Mucosa of descending colon (tissue), 3 donors: ENCODE measurements around the gene AGBL3. TPM values are rescaled to one million over a fixed set of nuclear protein-coding genes. Genes with fewer than 3 reads are reported as not detected.
A peak's percentile ranks its signal among the peaks of the same experiment; 100 is the strongest.

ENCODE experiments used
- ATAC-seq: fragments of 200-7000 bp; cut with Tn5 transposase; one replicate; pipeline ENCODE4 v1.9.1; 2020; ENCODE audit warnings: mild to moderate bottlenecking, moderate library complexity
- DNase-seq, 3 donors: peaks; one replicate each; pipeline ENCODE4 v3.0.0-alpha.2; 2020
- H3K36me3 ChIP-seq: fragments of 200-600 bp; one replicate; pipeline ENCODE4 v1.8.0; 2021; ENCODE audit warnings: low read depth, mild to moderate bottlenecking
- H3K4me1 ChIP-seq: fragments of 200-600 bp; one replicate; pipeline ENCODE4 v1.8.0; 2021; ENCODE audit warnings: low read depth, mild to moderate bottlenecking
- H3K4me3 ChIP-seq: fragments of 200-600 bp; one replicate; pipeline ENCODE4 v1.8.0; 2021; ENCODE audit warnings: mild to moderate bottlenecking
- H3K9me3 ChIP-seq: fragments of 200-600 bp; one replicate; pipeline ENCODE4 v1.8.0; 2021; ENCODE audit warnings: mild to moderate bottlenecking
- intact Hi-C, 2 donors: fragments of 100-400 bp; cut with DNase I in 1 of 2; cut with micrococcal nuclease in 1 of 2; formaldehyde crosslinking; loops; one replicate each; pipeline versions ENCODE4 v1.11.0 to v1.11.1; 2022; cut with DNase I, micrococcal nuclease
- total RNA-seq, 3 donors: library from RNA; stranded (reverse); fragmentation: NEBNext Ultra II Directional in 2 of 3; extraction: Animal tissue kit (Norgen Biotek cat#: 25700) in 2 of 3; gene quantifications; one replicate each; pipeline versions ENCODE4 v1.2.1 to v1.2.4, GENCODE V29; 2021 to 2023
- TF ChIP-seq, protein P1 (sequence below): fragments of 200-600 bp; IDR thresholded peaks from one replicate; pipeline ENCODE4 v1.8.0; 2022; ENCODE audit warnings: antibody characterized with exemption, mild to moderate bottlenecking
- donor health status: DM: no; HTN: no; CAD: no; lungs with moderate emphysema.
- donor health status: DM: no; HTN: no; CAD: no.
- donor health status: DM: no; HTN: yes; CAD: no.

The AGBL3 gene
- total RNA-seq, 3 donors from 2014 or later: 1.6 to 2.5 (median 1.9) TPM

GRCh38 chr7:135129579-135129978 lies 143.3 kb downstream of the AGBL3 start:
- TF ChIP-seq, protein P1, sequence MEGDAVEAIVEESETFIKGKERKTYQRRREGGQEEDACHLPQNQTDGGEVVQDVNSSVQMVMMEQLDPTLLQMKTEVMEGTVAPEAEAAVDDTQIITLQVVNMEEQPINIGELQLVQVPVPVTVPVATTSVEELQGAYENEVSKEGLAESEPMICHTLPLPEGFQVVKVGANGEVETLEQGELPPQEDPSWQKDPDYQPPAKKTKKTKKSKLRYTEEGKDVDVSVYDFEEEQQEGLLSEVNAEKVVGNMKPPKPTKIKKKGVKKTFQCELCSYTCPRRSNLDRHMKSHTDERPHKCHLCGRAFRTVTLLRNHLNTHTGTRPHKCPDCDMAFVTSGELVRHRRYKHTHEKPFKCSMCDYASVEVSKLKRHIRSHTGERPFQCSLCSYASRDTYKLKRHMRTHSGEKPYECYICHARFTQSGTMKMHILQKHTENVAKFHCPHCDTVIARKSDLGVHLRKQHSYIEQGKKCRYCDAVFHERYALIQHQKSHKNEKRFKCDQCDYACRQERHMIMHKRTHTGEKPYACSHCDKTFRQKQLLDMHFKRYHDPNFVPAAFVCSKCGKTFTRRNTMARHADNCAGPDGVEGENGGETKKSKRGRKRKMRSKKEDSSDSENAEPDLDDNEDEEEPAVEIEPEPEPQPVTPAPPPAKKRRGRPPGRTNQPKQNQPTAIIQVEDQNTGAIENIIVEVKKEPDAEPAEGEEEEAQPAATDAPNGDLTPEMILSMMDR: no peak
- no peaks in the 10 kb centered on the region for H3K36me3 ChIP-seq
- ATAC-seq (no peak), DNase-seq (no peak)
- no peaks in the 10 kb centered on the region for H3K4me1 ChIP-seq
- intact Hi-C loops: no loop called here
- H3K9me3 ChIP-seq: no peaks in the 10 kb centered on the region
- H3K4me3 ChIP-seq: no peak overlapping the region

DNA sequence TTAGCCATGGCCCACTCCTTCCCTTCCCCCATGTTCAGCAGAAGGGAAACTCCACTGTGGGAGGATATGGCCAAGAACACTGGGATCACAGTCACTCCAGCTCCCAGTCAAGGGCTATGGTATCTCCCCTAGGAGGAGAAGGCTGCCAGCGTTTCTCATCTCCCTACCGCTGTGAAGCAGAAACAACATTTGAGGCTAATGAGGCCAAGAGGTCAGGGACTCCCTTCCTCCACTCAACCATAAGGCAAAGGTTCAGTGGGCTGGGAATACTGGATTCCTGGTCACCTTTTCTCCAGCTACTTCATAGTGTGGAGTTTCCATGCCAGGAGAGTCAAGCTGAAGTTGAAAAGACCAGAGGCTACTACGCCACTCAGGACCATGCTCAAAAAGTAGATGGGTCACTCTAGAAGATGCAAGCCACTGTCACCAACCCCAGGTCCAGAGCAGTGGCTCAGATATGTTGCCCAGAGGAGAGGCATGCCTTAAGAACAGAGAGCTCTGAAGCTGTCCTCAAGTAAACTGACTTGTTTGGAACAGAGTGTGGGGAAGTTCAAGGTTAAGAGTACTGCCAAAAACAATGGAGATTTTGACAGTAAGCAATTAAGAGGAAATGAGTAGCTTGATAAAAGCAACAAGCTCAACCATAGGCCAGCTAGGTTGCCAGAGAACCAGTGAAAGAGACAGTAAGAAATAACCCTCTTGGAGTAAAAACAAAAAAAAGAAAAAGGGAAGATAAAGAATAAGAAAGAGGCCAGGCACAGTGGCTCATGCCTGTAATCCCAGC lies 157.8 kb downstream of the AGBL3 start:
- H3K9me3 ChIP-seq: no peaks in the 10 kb centered on the region
- H3K36me3 ChIP-seq: no peaks in the 10 kb centered on the region
- ATAC-seq (no peak), DNase-seq (no peak)
- TF ChIP-seq, protein P1: no peak
- H3K4me1 ChIP-seq: no peaks in the 10 kb centered on the region
- intact Hi-C loops: no loop called here
- no peak overlapping the region for H3K4me3 ChIP-seq

DNA sequence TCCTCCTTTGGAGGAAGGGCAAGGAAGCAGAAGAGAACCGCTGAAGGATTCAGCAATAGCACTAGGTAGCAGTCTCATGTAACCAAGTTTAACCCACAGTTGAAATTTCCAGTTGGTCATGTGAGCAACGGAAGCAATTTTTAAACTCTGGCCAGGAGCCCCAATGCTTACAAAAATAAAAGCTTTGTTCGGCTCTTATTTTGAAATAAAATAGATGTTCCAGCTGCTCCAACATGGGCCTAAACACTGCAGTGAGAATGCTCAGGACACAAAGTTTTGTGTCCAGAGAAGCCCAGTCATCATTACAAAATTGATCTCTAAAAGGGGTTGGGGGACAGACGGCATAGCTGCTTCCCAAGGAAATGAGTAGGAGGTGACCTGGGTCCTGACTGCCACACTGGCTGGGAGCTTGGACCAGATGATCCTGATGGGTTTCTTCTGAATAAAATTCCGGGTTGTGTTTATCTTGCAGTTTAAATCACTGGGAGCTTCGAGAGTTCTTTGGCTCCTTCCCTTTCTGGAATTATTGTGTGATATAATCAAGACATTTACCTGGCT lies 161.1 kb downstream of the AGBL3 start:
- Histone ChIP-seq H3K4me3 (no peak overlapping the region), H3K4me1 (no peaks in the 10 kb centered on the region), H3K36me3 (no peaks in the 10 kb centered on the region), H3K9me3 (no peaks in the 10 kb centered on the region)
- ATAC-seq (peak; percentile 37), DNase-seq (peak in 1 of 3 donors; percentile 36)
- intact Hi-C loops: no loop called here
- TF ChIP-seq, protein P1: no peak

DNA sequence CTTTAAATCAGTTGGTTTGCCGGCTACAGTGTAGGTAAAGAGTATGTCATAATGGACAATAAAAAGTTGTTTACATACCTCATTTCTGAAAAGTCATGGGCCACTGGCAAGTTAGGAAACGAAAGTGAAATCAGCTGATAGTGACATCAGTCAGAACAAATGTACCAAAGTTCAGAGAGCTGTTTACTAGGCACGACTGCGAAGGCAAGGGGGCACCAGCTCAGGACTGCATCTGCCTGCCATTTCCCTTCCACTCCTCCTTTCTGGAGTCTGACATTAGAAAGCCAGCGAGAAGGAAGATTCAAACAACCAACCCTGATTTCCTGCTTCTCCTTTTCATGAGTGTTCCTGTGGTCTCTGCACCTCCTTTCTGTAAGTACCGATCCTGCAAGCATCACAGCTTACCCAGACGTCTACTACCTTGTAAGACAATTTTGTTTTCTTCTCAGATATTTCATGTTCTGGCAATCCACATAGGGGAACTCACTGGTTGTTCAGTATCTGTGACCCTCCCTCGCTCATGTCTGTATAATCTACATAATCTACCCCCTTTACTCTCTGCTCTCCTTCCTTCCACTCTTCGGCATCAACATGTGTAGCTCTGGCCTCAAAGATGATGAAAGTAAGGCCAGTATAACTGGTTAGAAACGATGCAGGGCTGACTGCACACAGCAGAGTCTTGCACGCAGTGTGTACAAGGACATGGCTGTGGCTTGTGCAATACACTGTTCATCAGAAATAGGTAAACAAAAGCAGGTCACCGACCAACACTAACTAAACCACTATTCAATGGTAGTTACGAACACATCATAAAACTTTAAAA lies 161.8 kb downstream of the AGBL3 start, which contains the start of gene TMEM140:
TSS of gene TMEM140 (plus strand) at position 174 of the 823 bp plus-strand sequence. CDS start 16,370 bp downstream, outside the sequence.
- Histone ChIP-seq H3K4me1 (no peaks in the 10 kb centered on the region), H3K9me3 (no peaks in the 10 kb centered on the region), H3K4me3 (peak within 1 kb of the TSS; percentile 15), H3K36me3 (no peaks in the 10 kb centered on the region)
- peak in 2 of 3 donors; percentile 69 to 77 for DNase-seq
- TF ChIP-seq, protein P1: no peak
- intact Hi-C loops: no loop called here
- ATAC-seq: peak; percentile 93

DNA sequence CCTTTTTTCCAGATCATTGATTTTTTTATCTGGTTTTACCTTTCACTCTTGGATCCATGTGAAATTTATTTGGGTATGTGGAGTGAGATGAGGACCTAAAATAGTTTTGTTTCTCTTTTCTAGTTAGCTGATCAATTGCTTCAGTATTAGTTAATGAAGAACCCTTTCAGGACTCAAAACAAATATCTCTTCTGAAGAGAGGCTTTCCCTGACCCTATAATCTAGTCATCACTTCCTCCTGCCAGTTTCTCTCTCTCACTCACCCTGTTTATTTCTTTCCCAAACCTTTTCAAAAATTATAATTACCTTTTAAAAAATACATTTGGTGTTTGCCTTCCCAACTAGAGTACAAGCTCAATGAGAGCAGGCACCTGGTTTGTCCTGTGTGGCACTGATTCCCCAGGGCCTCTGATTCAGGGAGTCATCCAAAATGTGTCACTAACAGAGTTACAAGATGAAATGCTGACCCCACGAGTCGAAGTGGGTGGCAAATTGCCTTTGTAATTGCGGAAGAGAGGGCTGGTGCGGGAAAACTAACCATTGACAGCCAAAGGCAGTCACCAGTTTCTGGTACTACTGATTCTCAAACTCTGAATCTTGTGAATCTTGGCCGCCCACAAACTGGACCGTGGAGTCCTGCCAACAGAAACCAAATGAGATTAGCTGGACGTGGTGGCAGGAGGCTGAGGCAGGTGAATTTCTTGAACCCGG lies 163.9 kb downstream of the AGBL3 start:
- TF ChIP-seq, protein P1: no peak
- DNase-seq (no peak), ATAC-seq (no peak)
- intact Hi-C loops: no loop called here
- Histone ChIP-seq H3K4me3 (no peak overlapping the region), H3K36me3 (no peaks in the 10 kb centered on the region), H3K9me3 (peaks cover 3% of the 10 kb centered on the region), H3K4me1 (no peaks in the 10 kb centered on the region)
